Peyer's patch (tissue), 4 donors: ENCODE results near the gene LDLRAD4. TPM values are rescaled to one million over a fixed set of nuclear protein-coding genes. Genes with fewer than 3 reads are reported as not detected.

Experiments used
- DNase-seq, 3 donors: peaks; one replicate each; pipeline ENCODE4 v3.0.0-alpha.2; 2017 to 2019
- H3K27ac ChIP-seq, 4 donors: fragments of 200-600 bp; sonication (generic); one replicate each; pipeline ENCODE4 v1.5.1; 2016 to 2019
- H3K27me3 ChIP-seq, 2 donors: fragments of 200-600 bp; sonication (generic); one replicate each; pipeline ENCODE4 v1.5.1; 2019
- H3K36me3 ChIP-seq, 3 donors: fragments of 200-600 bp; sonication (generic); one replicate each; pipeline ENCODE4 v1.5.1; 2016 to 2019
- H3K4me1 ChIP-seq, 4 donors: fragments of 200-600 bp; sonication (generic); one replicate each; pipeline ENCODE4 v1.5.1; 2016 to 2019
- H3K4me3 ChIP-seq, 4 donors: fragments of 200-600 bp; sonication (generic); 1 replicate in 3 of 4; 2 replicates in 1 of 4; pipeline ENCODE4 v1.5.1; 2016 to 2019; ENCODE audit warnings: mild to moderate bottlenecking in 1 of 4
- H3K9me3 ChIP-seq, 4 donors: fragments of 200-600 bp; sonication (generic); one replicate each; pipeline ENCODE4 v1.5.1; 2016 to 2019; ENCODE audit warnings: mild to moderate bottlenecking in 1 of 4
- CTCF ChIP-seq, 6 experiments: fragments of 450-650 bp in 4 of 6; fragments of 200-600 bp in 2 of 6; sonication (generic) in 1 of 6; IDR thresholded peaks; one replicate each; pipeline ENCODE4 v1.5.1; 2017 to 2019; ENCODE audit warnings: antibody characterized with exemption in 6 of 6, mild to moderate bottlenecking in 3 of 6, moderate library complexity in 1 of 6
- POLR2A ChIP-seq, 2 donors: fragments of 450-650 bp; IDR thresholded peaks; one replicate each; pipeline ENCODE4 v1.5.1; 2017; ENCODE audit warnings: antibody characterized with exemption in 2 of 2, mild to moderate bottlenecking in 2 of 2, moderate library complexity in 2 of 2
- total RNA-seq, 4 donors: library from RNA; depleted of rRNA; stranded (reverse); fragments of >200 nt; gene quantifications; one replicate each; pipeline ENCODE4 v1.1.0, GENCODE V29; 2016

The LDLRAD4 gene
- total RNA-seq, 4 donors from 2014 or later = 24.8 to 128 (median 50.0) TPM

GRCh38 chr18:13548106-13548819, 329.7 kb downstream of the LDLRAD4 start:
- TF ChIP-seq CTCF (IDR thresholded peaks at IDR 0.05) = peak in 2 of 6 experiments; percentile 4 to 7
- TF ChIP-seq POLR2A (IDR thresholded peaks at IDR 0.05) = no peak
- no peaks in the 10 kb centered on the region for H3K36me3 ChIP-seq
- H3K27ac ChIP-seq = peak overlapping the region in 2 of 4 donors; percentile 48 to 59
- H3K4me3 ChIP-seq = no peak overlapping the region
- no peaks in the 10 kb centered on the region for H3K27me3 ChIP-seq
- H3K9me3 ChIP-seq = no peaks in the 10 kb centered on the region
- peak in 1 of 3 donors; percentile 9 for DNase-seq
- peaks cover 0 to 13% (median 2%) of the 10 kb centered on the region in 4 donors for H3K4me1 ChIP-seq

GRCh38 chr18:13548966-13549879, 330.7 kb downstream of the LDLRAD4 start:
- peak in 1 of 3 donors; percentile 18 for DNase-seq
- Histone ChIP-seq H3K27me3 (no peaks in the 10 kb centered on the region), H3K27ac (peak overlapping the region in 2 of 4 donors; percentile 48 to 59), H3K9me3 (no peaks in the 10 kb centered on the region), H3K36me3 (no peaks in the 10 kb centered on the region), H3K4me3 (no peak overlapping the region), H3K4me1 (peaks cover 0 to 13% (median 2%) of the 10 kb centered on the region in 4 donors)
- TF ChIP-seq POLR2A (IDR thresholded peaks at IDR 0.05) = no peak
- no peak for TF ChIP-seq CTCF (IDR thresholded peaks at IDR 0.05)

GRCh38 chr18:13549880-13550232, 331.3 kb downstream of the LDLRAD4 start:
- H3K4me1 ChIP-seq = peaks cover 0 to 13% (median 2%) of the 10 kb centered on the region in 4 donors
- H3K27ac ChIP-seq = peak overlapping the region in 1 of 4 donors; percentile 59

GRCh38 chr18:13550418-13551304, 332.1 kb downstream of the LDLRAD4 start:
- H3K4me1 ChIP-seq = peaks cover 0 to 13% (median 2%) of the 10 kb centered on the region in 4 donors
- H3K27ac ChIP-seq = peak overlapping the region in 1 of 4 donors; percentile 59
- no peaks in the 10 kb centered on the region for H3K27me3 ChIP-seq
- H3K9me3 ChIP-seq = no peaks in the 10 kb centered on the region
- TF ChIP-seq POLR2A (IDR thresholded peaks at IDR 0.05) (no peak), CTCF (IDR thresholded peaks at IDR 0.05) (no peak)
- no peak for DNase-seq
- no peaks in the 10 kb centered on the region for H3K36me3 ChIP-seq
- no peak overlapping the region for H3K4me3 ChIP-seq

More at GRCh38 chr18:13549880-13550232, 331.3 kb downstream of the LDLRAD4 start:
- Histone ChIP-seq H3K27me3 (no peaks in the 10 kb centered on the region), H3K36me3 (no peaks in the 10 kb centered on the region), H3K4me3 (no peak overlapping the region), H3K9me3 (no peaks in the 10 kb centered on the region)
- TF ChIP-seq CTCF (IDR thresholded peaks at IDR 0.05) (no peak), POLR2A (IDR thresholded peaks at IDR 0.05) (no peak)
- peak in 1 of 3 donors; percentile 15 for DNase-seq

GRCh38 chr18:13551305-13551603, 332.7 kb downstream of the LDLRAD4 start:
- no peaks in the 10 kb centered on the region for H3K36me3 ChIP-seq
- H3K4me1 ChIP-seq = peaks cover 0 to 13% (median 2%) of the 10 kb centered on the region in 4 donors
- H3K4me3 ChIP-seq = no peak overlapping the region
- H3K9me3 ChIP-seq = no peaks in the 10 kb centered on the region
- H3K27me3 ChIP-seq = no peaks in the 10 kb centered on the region
- DNase-seq = no peak
- H3K27ac ChIP-seq = no peak overlapping the region
- TF ChIP-seq POLR2A (IDR thresholded peaks at IDR 0.05) (no peak), CTCF (IDR thresholded peaks at IDR 0.05) (no peak)
